Thyroid gland (tissue), 4 donors: ENCODE results near the gene VCAN.

Experiments
- POLR2A ChIP-seq, 2 donors: fragments of 450-650 bp; IDR thresholded peaks; one replicate each; pipeline ENCODE4 v1.6.1; 2017; ENCODE audit warnings: antibody characterized with exemption in 2 of 2, mild to moderate bottlenecking in 2 of 2, moderate library complexity in 1 of 2
- TF ChIP-seq, protein P1 (sequence below), 6 experiments: fragments of 200-600 bp in 3 of 6; fragments of 450-650 bp in 3 of 6; sonication (generic) in 3 of 6; IDR thresholded peaks; one replicate each; pipeline ENCODE4 v1.5.1; 2016 to 2019; ENCODE audit warnings: antibody characterized with exemption in 6 of 6, mild to moderate bottlenecking in 2 of 6, inconsistent platforms in 1 of 6, moderate library complexity in 1 of 6

DNA sequence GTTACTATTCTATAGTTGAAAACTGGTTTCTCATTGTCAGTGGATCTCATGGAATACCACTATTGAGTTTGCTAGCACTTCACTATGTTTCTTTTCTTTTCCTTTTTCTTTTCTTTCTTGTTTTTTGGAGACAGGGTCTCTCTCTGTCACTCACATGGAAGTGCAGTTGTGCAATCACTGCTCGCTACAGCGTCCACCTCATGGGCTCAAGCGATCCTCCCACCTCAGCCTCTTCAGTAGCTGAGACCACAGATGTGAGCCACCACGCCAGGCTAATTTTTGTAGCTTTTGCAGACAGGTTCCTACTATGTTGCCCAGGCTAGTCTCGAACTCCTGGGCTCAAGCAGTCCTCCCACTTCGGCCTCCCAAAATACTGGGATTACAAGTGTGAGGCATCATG lies 42.7 kb upstream of the VCAN start:
- TF ChIP-seq, protein P1, sequence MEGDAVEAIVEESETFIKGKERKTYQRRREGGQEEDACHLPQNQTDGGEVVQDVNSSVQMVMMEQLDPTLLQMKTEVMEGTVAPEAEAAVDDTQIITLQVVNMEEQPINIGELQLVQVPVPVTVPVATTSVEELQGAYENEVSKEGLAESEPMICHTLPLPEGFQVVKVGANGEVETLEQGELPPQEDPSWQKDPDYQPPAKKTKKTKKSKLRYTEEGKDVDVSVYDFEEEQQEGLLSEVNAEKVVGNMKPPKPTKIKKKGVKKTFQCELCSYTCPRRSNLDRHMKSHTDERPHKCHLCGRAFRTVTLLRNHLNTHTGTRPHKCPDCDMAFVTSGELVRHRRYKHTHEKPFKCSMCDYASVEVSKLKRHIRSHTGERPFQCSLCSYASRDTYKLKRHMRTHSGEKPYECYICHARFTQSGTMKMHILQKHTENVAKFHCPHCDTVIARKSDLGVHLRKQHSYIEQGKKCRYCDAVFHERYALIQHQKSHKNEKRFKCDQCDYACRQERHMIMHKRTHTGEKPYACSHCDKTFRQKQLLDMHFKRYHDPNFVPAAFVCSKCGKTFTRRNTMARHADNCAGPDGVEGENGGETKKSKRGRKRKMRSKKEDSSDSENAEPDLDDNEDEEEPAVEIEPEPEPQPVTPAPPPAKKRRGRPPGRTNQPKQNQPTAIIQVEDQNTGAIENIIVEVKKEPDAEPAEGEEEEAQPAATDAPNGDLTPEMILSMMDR (IDR thresholded peaks at IDR 0.05) = no peak
- no peak for TF ChIP-seq POLR2A (IDR thresholded peaks at IDR 0.05)
